Natural killer cell (primary cell): ENCODE measurements around the gene LUC7L. TPM values are rescaled to one million over a fixed set of nuclear protein-coding genes. Genes with fewer than 3 reads are reported as not detected.
A peak's percentile ranks its signal among the peaks of the same experiment; 100 is the strongest.
"Not testable (repeated sequence)": the region's sequence is repeated elsewhere in the genome, so short reads cannot be mapped to it uniquely, and the experiment has no call there.

Experiments
- ATAC-seq, 3 donors: fragments of 150-1000 bp in 2 of 3; fragments of 200-7000 bp in 1 of 3; cut with Tn5 transposase; 1 replicate in 1 of 3; 2 replicates in 2 of 3; pipeline ENCODE4 v1.10.0; 2021; ENCODE audit warnings: mild to moderate bottlenecking in 2 of 3, moderate library complexity in 2 of 3
- DNase-seq, 2 donors: peaks; one replicate each; pipeline versions ENCODE4 v3.0.0 to v3.0.0-alpha.2; 2013 to 2021; ENCODE audit warnings: mixed read lengths in 1 of 2
- H3K27ac ChIP-seq: one replicate; pipeline ENCODE4 v1.5.1; 2013; ENCODE audit warnings: mild to moderate bottlenecking, low read length
- H3K27me3 ChIP-seq: one replicate; pipeline ENCODE4 v1.6.1; 2013; ENCODE audit warnings: low read length; ENCODE audit not compliant: control insufficient read depth, insufficient read depth
- H3K36me3 ChIP-seq: one replicate; pipeline ENCODE4 v1.6.1; 2013; ENCODE audit warnings: low read length; ENCODE audit not compliant: control insufficient read depth, insufficient read depth
- H3K4me1 ChIP-seq: one replicate; pipeline ENCODE4 v1.6.1; 2013; ENCODE audit warnings: low read length; ENCODE audit not compliant: control insufficient read depth, insufficient read depth
- H3K4me3 ChIP-seq: one replicate; pipeline ENCODE4 v1.5.1; 2013; ENCODE audit warnings: low read length
- H3K9me3 ChIP-seq: one replicate; pipeline ENCODE4 v1.6.1; 2013; ENCODE audit warnings: low read length; ENCODE audit not compliant: control insufficient read depth, insufficient read depth
- H3K27ac Mint-ChIP-seq, 2 donors: one replicate each; pipeline ENCODE4 v1.8.0; 2022; ENCODE audit warnings: mild to moderate bottlenecking in 2 of 2, mixed read lengths in 2 of 2, moderate library complexity in 1 of 2
- H3K27me3 Mint-ChIP-seq, 2 donors: one replicate each; pipeline ENCODE4 v1.8.0; 2022; ENCODE audit warnings: low read depth in 2 of 2, mixed read lengths in 2 of 2
- H3K36me3 Mint-ChIP-seq: one replicate; pipeline ENCODE4 v1.8.0; 2022; ENCODE audit warnings: mixed read lengths
- H3K4me1 Mint-ChIP-seq, 2 donors: one replicate each; pipeline ENCODE4 v1.8.0; 2022; ENCODE audit warnings: mixed read lengths in 2 of 2
- H3K4me3 Mint-ChIP-seq: one replicate; pipeline ENCODE4 v1.8.0; 2022; ENCODE audit warnings: mild to moderate bottlenecking, moderate library complexity, mixed read lengths
- H3K9me3 Mint-ChIP-seq, 2 donors: one replicate each; pipeline ENCODE4 v1.8.0; 2022; ENCODE audit warnings: mixed read lengths in 2 of 2
- CTCF ChIP-seq: fragments of 200-600 bp; IDR thresholded peaks from one replicate; pipeline ENCODE4 v1.8.0; 2022; ENCODE audit warnings: antibody characterized with exemption
- WGBS: methylation state at CpG from one replicate; pipeline ENCODE4 v1.1.7; 2013; ENCODE audit warnings: missing lambda C conversion rate; ENCODE audit not compliant: insufficient coverage; 5-methylcytosine and 5-hydroxymethylcytosine counted together
- intact Hi-C: fragments of 100-400 bp; cut with micrococcal nuclease; formaldehyde crosslinking; loops from one replicate; pipeline ENCODE4 v1.14.2; 2022
- total RNA-seq, 4 donors: library from RNA; stranded (reverse); fragments of 120-200 nt in 1 of 4; gene quantifications; one replicate each; pipeline versions ENCODE4 v1.2.3 to v1.2.4, GENCODE V29; 2013 to 2022

LUC7L gene
- total RNA-seq, 3 donors from 2014 or later (not counting 1 experiment from before 2014, with no cell fraction given): 129 to 168 (median 153) TPM

DNA sequence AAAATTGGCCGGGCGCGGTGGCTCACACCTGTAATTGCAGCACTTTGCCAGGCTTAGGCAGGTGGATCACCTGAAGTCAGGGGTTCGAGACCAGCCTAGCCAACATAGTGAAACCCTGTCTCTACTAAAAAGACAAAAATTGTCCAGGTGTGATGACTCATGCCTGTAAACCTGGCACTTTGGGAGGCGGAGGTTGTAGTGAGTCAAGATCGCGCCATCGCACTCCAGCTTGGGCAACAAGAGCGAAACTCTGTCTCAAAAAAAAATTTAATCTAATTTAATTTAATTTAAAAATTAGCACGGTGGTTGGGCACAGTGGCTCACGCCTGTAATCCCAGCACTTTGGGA is 50.6 kb downstream of the LUC7L start:
- DNase-seq (no peak), ATAC-seq (no peak)
- no peak overlapping the region for H3K27ac Mint-ChIP-seq
- peaks cover 22 to 27% of the 10 kb centered on the region in 2 donors for H3K27me3 Mint-ChIP-seq
- no peak overlapping the region for H3K27ac ChIP-seq
- 82% methylated on average over 10 of the region's 11 CpGs for WGBS
- H3K9me3 Mint-ChIP-seq: no peaks in the 10 kb centered on the region
- intact Hi-C loops: no loop called here
- H3K4me1 Mint-ChIP-seq: peaks cover 0 to 6% of the 10 kb centered on the region in 2 donors
- no peak overlapping the region for H3K4me3 ChIP-seq
- H3K36me3 ChIP-seq: no peaks in the 10 kb centered on the region
- H3K4me1 ChIP-seq: peaks cover 25% of the 10 kb centered on the region
- TF ChIP-seq CTCF: no peak
- peak overlapping the region; percentile 21 for H3K4me3 Mint-ChIP-seq
- peaks cover 32% of the 10 kb centered on the region for H3K27me3 ChIP-seq
- H3K9me3 ChIP-seq: no peaks in the 10 kb centered on the region
- no peaks in the 10 kb centered on the region for H3K36me3 Mint-ChIP-seq

- no peaks in the 10 kb centered on the region for H3K9me3 Mint-ChIP-seq
- Histone ChIP-seq H3K4me3 (no peak overlapping the region), H3K27ac (no peak overlapping the region), H3K27me3 (peaks cover 32% of the 10 kb centered on the region), H3K4me1 (peaks cover 25% of the 10 kb centered on the region), H3K9me3 (no peaks in the 10 kb centered on the region), H3K36me3 (no peaks in the 10 kb centered on the region)
- WGBS: 68% methylated on average over 11 of the region's 11 CpGs
- no peaks in the 10 kb centered on the region for H3K36me3 Mint-ChIP-seq
- no peak for TF ChIP-seq CTCF
- H3K27ac Mint-ChIP-seq: no peak overlapping the region
- no peak for ATAC-seq
- peaks cover 0 to 10% of the 10 kb centered on the region in 2 donors for H3K4me1 Mint-ChIP-seq
- intact Hi-C loops: no loop called here
- no peak for DNase-seq
- H3K27me3 Mint-ChIP-seq: peaks cover 22 to 31% of the 10 kb centered on the region in 2 donors
- H3K4me3 Mint-ChIP-seq: peak overlapping the region; percentile 21
These were observed 51.1 kb downstream of the LUC7L start for GRCh38 chr16:177981-178667.

GRCh38 chr16:177394-177822 is 51.8 kb downstream of the LUC7L start:
- H3K4me3 Mint-ChIP-seq: peak overlapping the region; percentile 21
- intact Hi-C loops: no loop called here
- Histone ChIP-seq H3K27me3 (peaks cover 32% of the 10 kb centered on the region), H3K4me1 (peaks cover 25% of the 10 kb centered on the region), H3K36me3 (no peaks in the 10 kb centered on the region), H3K9me3 (no peaks in the 10 kb centered on the region), H3K27ac (no peak overlapping the region), H3K4me3 (no peak overlapping the region)
- ATAC-seq (no peak), DNase-seq (no peak)
- no peaks in the 10 kb centered on the region for H3K9me3 Mint-ChIP-seq
- no peak for TF ChIP-seq CTCF
- peaks cover 0 to 10% of the 10 kb centered on the region in 2 donors for H3K4me1 Mint-ChIP-seq
- WGBS: 17% methylated on average over 11 of the region's 13 CpGs
- no peaks in the 10 kb centered on the region for H3K36me3 Mint-ChIP-seq
- H3K27me3 Mint-ChIP-seq: peaks cover 22 to 31% of the 10 kb centered on the region in 2 donors
- H3K27ac Mint-ChIP-seq: no peak overlapping the region

DNA sequence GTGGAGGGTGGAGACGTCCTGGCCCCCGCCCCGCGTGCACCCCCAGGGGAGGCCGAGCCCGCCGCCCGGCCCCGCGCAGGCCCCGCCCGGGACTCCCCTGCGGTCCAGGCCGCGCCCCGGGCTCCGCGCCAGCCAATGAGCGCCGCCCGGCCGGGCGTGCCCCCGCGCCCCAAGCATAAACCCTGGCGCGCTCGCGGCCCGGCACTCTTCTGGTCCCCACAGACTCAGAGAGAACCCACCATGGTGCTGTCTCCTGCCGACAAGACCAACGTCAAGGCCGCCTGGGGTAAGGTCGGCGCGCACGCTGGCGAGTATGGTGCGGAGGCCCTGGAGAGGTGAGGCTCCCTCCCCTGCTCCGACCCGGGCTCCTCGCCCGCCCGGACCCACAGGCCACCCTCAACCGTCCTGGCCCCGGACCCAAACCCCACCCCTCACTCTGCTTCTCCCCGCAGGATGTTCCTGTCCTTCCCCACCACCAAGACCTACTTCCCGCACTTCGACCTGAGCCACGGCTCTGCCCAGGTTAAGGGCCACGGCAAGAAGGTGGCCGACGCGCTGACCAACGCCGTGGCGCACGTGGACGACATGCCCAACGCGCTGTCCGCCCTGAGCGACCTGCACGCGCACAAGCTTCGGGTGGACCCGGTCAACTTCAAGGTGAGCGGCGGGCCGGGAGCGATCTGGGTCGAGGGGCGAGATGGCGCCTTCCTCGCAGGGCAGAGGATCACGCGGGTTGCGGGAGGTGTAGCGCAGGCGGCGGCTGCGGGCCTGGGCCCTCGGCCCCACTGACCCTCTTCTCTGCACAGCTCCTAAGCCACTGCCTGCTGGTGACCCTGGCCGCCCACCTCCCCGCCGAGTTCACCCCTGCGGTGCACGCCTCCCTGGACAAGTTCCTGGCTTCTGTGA is 52.5 kb downstream of the LUC7L start, which contains the start of gene HBA1:
Gene HBA1, plus strand, starts transcription at position 204 of the 906 bp plus-strand sequence. Its CDS starts 37 bp downstream, at position 241.
- H3K27ac Mint-ChIP-seq, H3K36me3 ChIP-seq, H3K36me3 Mint-ChIP-seq, H3K4me1 Mint-ChIP-seq, intact Hi-C loops, H3K9me3 ChIP-seq, H3K27ac ChIP-seq, H3K4me3 ChIP-seq, DNase-seq, H3K9me3 Mint-ChIP-seq: not testable (repeated sequence)
- Histone ChIP-seq H3K4me1 (peaks cover 23% of the 10 kb centered on the region), H3K27me3 (peaks cover 32% of the 10 kb centered on the region)
- ATAC-seq: peak; percentile 30 to 44 (median 36)
- H3K4me3 Mint-ChIP-seq: peak within 1 kb of the TSS; percentile 21
- peaks cover 22 to 34% of the 10 kb centered on the region in 2 donors for H3K27me3 Mint-ChIP-seq
- WGBS: 6% methylated on average over 39 of the region's 88 CpGs

- H3K27ac ChIP-seq, ATAC-seq, H3K36me3 Mint-ChIP-seq, H3K4me1 Mint-ChIP-seq, intact Hi-C loops, H3K9me3 ChIP-seq, H3K9me3 Mint-ChIP-seq, H3K4me3 Mint-ChIP-seq, H3K36me3 ChIP-seq, DNase-seq, H3K27ac Mint-ChIP-seq, H3K4me3 ChIP-seq: not testable (repeated sequence)
- H3K27me3 ChIP-seq: peaks cover 32% of the 10 kb centered on the region
- WGBS: 4% methylated on average over 12 of the region's 39 CpGs
- peaks cover 17% of the 10 kb centered on the region for H3K4me1 ChIP-seq
- peaks cover 23 to 35% of the 10 kb centered on the region in 2 donors for H3K27me3 Mint-ChIP-seq
These were observed 53.2 kb downstream of the LUC7L start for GRCh38 chr16:176006-176405.
